HG03469 (cell line): ENCODE measurements around the gene ZFAND2A.

ENCODE experiments used
- ATAC-seq: cut with Tn5 transposase; IDR thresholded peaks from one replicate; pipeline ENCODE4 v1.9.1; 2021; ENCODE audit warnings: mild to moderate bottlenecking, moderate library complexity, moderate number of reproducible peaks; ENCODE audit not compliant: unreplicated experiment

Gene ZFAND2A

DNA sequence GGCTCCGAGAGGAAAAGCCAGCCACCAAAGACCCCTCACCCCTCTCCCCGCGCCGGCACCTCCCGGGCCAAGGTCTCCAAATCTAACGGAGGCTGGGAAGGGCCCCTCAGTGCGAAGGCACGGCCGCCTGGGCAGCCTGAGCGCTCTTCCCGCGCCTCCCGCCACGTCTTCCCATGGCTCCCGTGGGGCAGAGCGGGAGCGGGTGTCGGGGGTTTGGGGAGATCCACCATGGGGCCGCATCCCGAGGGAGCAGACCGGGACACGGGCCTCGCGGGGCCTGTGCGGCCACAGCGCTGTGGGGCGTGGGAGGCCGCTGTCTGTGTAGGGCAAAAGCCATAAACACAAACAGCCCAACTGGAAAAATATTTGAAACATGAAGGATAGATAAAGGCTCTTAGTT is 49.6 kb downstream of the ZFAND2A start:
- ATAC-seq, result no peak

- ATAC-seq, result no peak
Measured at GRCh38 chr7:1109581-1110310, 50.2 kb downstream of the ZFAND2A start.

- ATAC-seq, result no peak
Measured at GRCh38 chr7:1108264-1108920, 51.6 kb downstream of the ZFAND2A start.

- ATAC-seq, result no peak
Measured at GRCh38 chr7:1106793-1107421, 53.1 kb downstream of the ZFAND2A start.

- ATAC-seq, result no peak
Measured at GRCh38 chr7:1106063-1106792, 53.8 kb downstream of the ZFAND2A start.

DNA sequence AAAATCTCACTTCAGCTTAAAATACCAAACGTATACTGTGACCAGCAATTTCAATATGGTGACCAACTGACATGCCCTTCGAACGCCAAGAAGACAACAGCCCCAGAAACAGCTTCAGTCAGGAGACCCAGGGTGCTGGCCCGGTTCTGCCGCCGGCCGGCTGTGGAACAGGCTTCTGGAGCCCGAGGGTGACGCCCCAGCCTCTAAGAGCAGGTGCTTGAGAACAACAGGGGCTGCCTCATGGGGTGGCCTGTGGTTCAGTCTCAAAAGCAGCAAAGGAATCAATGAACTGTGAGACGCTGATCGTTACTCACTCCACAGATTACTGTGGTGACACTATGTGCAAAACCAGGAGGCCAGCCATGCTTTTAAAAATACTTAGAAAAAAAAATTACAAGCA is 54.8 kb downstream of the ZFAND2A start:
- no peak for ATAC-seq

DNA sequence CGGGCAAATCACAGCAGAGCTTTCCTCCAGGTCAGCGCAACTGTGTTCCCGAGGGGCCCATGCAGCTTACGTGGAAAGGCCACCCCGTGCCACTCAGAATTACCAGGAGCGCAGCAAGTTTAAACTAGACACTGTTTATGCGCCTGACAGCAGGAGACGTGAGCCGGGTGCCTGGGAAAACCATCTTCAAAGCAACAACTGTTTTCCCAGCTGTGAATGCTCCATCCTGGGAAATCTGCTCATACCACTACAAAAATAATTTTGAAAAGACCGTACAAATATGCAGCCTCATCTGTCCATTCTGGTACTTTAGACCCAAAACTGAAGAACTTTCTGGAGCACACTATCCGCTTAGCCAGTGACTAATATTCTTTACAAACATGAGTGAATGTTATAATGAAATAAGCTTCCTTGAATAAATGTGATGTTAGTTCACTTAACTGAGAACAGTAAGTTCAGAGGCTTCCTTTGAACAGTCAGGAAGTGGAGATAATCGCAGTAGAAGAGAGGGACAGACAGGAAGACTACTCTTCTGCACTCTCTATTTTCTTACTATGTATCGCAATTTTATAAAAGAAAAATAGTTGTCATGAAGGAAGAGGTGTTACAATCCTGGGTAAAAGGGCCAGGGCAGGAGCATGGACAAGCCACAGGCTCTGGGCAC is 55.3 kb downstream of the ZFAND2A start:
- ATAC-seq, result no peak

- no peak for ATAC-seq
Measured at GRCh38 chr7:1103789-1104515, 56.0 kb downstream of the ZFAND2A start.

GRCh38 chr7:1103009-1103788 is 56.8 kb downstream of the ZFAND2A start:
- no peak for ATAC-seq
